Heart left ventricle (tissue), 13 donors: ENCODE results near the gene LRRC37B.
"Not testable (repeated sequence)": the region's sequence is repeated elsewhere in the genome, so short reads cannot be mapped to it uniquely, and the experiment has no call there.

Source experiments
- CTCF ChIP-seq, 12 donors: fragments of 200-600 bp; sonication (generic) in 4 of 12; IDR thresholded peaks; one replicate each; pipeline versions ENCODE4 v1.5.0 to v1.8.0; 2018 to 2022; ENCODE audit warnings: antibody characterized with exemption in 12 of 12, mild to moderate bottlenecking in 5 of 12
- POLR2A ChIP-seq, 2 donors: fragments of 450-650 bp; IDR thresholded peaks; one replicate each; pipeline ENCODE4 v1.6.1; 2017; ENCODE audit warnings: antibody characterized with exemption in 2 of 2, mild to moderate bottlenecking in 2 of 2, moderate library complexity in 2 of 2
- donor health status: ischemic (EF 13 %, LVEDD 7.1; RV severe dilation, severe dysfunction).
- donor health status: DM: no; HTN: yes; CAD: no.
- donor health status: DM: no; HTN: no; CAD: no.
- donor health status: ischemic (EF 25% LVEDD 6.9; RV normal size, moderate dysfunction).
- donor health status: ischemic (EF 25% LVEDD 5.7; RV mildly dilated, moderate dysfunction).
- donor health status: ischemic (EF 35%, LVEDD 5.7; RV mildly dilated, moderate dysfunction).
- donor health status: nonischemic (EF 11% LVEDD 7.7; RV severe dilation, severe dysfunction).
- donor health status: DM: yes; HTN: yes; CAD: no.
- donor health status: PGD.
- donor health status: ischemic (EF 29% LVEDD 5.4; RV normal size, mild dysfunction).
- donor health status: nonischemic (EF 23%, LVEDD 6.1; RV moderate dilation, normal function).

GRCh38 chr17:32041306-32041875 is 34.2 kb downstream of the LRRC37B start:
- not testable (repeated sequence) for TF ChIP-seq CTCF, POLR2A (IDR thresholded peaks at IDR 0.05)
